ENCODE data around the gene CHD2.

CHD2 gene

DNA sequence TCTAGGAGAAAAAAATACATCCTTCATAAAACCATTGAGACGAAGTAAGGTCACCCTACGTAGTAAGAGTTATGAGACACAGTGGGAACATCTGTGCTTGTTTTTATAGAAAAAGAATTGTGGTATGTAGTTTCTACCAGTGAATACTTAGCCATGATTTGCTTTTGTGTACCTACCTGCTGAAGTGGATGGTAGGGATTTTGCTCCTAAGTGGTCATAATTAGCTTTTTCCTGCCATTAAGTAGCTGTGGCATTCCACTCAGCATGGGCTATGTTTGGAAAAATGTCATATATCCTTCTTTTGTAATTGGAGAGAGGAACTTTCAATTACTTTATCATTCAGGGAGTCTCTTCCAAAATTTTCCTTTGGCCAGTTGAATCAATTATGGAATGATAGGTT, 63.7 kb downstream of the CHD2 start:
- DNase-seq: no peak

DNA sequence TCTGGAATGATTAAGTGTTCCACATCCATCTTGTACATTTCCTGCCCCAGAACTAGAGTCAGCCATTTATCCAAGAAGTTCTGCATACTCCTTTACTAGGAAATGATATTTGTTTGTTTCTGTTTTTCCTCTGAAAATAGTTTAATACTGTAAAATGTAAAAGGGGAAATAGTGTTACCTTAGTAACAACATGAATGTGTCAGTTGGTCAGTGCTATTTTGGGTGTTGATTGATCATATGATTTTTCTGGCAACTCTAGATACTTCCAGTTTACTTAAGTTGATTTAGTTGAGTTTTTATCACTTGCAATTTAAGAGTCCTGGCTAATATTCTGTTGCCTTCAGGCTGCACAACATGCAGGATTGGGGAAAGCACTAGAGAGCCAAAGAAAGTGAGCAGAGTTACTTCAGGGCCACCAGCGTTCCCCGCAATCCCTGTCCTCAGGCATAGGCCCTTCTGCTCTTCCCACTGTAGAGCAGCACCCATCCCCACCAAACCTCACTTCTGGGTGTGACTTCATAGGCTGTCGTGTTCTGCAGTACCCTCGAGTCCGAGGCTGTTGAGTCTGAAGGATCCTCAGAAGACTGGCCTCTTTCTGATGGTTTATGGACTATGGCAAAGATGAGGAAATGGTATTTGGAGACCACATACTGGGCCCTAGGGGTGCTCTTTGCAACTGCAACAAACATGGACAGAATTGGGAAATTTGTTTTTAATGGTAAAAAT, 69.0 kb downstream of the CHD2 start:
- DNase-seq: no peak

DNA sequence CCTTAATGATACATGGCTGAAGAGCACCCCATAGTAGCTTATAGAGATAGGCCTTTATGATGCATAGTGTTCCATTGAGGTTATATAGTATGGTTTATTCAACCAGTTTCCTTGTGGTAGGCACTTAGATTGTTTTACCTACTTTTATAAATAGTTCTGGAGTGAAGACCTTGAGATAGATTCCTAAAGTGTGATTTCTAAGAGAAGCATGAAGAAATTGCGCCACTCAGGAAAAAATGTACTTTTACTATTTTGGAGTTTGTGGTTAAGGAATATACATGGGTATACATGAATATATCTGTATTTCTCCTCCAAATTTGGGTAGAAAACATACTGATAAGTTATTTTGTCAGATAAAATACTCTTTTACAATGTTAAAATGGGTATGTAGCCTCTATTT, 70.5 kb downstream of the CHD2 start:
- no peak for DNase-seq

DNA sequence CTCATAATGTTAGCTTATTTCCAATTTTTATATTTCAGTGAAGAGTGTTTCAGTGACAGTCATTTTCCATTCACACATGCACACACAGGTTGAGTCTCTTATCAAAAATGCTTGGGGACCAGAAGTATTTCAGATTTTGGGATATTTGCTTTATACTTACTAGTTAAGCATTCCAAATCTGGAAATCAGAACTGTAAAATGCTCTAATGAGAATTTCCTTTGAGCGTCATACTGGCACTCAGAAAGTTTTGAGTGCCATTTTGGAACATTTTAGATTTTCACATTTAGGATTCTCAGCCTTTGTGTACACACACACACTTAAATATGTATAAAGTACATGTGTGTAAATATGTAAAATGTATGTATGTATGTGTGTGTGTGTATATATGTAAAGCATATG, 71.0 kb downstream of the CHD2 start:
- no peak for DNase-seq

DNA sequence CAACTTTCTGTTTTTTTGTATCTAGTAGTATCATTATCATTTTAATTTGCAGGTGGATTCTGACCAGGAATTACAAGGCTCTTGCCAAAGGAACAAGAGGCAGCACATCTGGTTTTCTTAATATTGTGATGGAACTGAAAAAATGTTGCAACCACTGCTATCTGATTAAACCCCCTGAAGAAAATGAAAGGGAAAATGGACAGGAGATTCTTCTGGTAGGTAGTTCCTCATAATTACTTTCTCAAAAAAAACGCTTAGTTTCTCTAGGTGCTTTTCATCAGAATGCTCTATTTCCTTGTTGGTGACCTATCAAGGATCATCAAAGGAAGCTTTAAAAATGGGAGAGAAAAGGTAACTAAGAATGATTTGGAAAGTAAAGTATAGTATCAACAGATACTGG, 71.6 kb downstream of the CHD2 start:
- DNase-seq: no peak

DNA sequence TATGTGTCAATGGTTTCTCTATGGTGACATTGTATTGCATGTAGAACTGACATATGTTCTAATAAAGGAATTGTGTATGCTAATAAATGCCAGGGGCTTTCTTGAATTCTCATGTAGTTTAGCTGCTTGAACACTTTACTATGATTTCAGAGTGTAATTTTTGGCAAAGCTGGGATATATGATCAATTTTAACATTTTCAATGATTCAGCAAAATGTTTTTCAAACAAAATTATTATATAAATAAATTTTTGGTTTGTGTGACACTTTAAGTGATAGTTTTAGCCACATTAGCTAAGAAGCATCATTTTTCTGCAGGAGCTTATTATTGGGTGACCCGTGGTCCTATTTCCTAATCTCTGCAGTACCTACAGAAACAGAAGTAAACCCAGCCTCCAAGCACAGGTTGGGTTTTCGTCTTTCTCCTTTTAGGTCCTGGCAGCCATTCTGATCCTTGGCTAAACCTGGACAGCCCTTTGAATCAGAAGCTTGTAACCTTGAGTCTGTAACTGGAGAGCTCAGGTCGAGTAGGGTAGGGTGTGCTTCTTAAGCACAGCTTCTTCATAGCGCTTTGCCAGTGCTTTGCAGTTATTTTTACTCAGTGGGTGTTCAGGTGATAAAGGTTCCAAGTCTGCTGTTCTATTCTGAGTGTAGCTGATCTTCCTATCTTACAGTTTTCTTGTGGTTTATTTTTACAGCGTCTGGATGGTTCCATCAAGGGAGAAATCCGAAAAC, 74.2 kb downstream of the CHD2 start:
- no peak for DNase-seq

DNA sequence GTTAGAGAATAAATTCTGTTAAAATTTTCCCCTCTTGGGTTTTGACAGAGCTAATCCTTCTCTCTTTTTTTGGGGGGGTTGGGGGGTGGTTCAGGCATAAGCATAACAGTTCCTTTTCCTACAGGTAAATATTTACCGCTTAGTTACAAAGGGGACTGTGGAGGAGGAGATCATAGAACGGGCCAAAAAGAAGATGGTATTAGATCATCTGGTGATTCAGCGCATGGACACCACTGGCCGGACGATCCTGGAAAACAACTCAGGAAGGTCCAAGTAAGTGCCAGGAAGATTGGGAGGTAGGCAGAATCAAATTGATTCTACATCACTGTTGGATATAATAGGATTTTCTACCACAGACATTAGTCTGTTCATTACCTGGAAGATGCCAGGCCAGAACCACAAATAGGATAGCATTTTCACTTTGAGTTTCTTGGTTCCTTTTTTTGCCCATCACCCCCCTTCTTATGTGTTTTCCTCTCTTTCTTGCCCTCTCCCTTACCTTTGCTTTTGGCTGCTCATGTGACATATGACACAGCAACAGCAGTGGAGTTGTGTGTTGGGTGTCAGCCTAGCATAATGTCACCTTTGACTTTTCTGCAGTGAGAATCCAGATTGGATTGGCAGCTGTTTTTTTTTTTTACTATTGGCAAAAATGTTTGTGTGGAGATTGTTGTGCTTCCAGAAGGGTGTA, 79.0 kb downstream of the CHD2 start:
- no peak for DNase-seq

DNA sequence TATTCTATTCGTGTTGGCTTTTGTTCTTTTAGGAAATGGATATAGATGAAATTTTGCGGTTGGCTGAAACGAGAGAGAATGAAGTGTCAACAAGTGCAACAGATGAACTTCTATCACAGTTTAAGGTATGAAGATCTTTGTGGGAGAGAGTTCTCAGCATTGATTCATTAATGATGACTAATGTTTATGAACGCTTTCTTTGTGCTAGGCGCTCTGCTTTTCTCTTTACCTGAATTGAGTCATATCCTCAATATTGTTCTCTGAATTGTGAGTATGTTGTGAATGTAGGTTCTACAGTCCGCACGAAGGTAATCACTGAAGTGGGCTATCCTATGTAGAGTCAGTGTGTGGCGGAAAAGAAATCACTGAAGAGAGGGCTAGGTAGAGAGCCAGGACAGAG, 81.2 kb downstream of the CHD2 start:
- no peak for DNase-seq

DNA sequence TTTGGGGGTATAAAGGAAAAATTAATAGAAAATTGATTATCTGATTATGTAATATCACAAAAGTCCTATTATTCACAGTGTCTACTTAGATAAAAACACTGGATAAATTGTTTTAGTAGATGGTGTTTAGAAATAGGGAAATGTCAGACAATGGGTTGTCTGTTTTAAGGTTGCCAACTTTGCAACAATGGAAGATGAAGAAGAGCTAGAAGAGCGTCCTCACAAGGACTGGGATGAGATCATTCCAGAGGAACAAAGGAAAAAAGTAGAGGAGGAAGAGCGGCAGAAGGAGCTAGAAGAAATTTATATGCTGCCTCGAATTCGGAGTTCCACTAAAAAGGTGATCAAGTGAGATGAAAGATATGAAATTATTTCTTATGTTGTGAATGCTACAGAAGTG, 84.0 kb downstream of the CHD2 start:
- DNase-seq: no peak

DNA sequence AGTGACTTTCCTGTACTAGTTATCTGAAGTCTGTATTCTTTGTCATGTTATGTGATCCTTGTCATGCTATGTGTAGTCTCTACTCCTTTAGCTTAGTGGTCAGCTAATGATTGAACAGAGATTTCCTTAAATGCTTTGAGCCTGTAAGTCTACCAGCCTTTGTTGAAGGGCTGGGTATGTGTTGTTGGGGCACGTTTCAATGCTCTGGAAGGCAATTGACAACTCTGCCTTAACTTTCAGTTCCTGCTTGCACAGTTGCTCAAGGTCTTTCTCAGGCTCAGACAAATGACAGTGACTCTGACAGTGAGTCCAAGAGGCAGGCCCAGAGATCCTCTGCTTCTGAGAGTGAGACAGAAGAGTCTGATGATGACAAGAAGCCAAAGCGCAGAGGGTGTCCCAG, 89.3 kb downstream of the CHD2 start:
- DNase-seq: no peak

DNA sequence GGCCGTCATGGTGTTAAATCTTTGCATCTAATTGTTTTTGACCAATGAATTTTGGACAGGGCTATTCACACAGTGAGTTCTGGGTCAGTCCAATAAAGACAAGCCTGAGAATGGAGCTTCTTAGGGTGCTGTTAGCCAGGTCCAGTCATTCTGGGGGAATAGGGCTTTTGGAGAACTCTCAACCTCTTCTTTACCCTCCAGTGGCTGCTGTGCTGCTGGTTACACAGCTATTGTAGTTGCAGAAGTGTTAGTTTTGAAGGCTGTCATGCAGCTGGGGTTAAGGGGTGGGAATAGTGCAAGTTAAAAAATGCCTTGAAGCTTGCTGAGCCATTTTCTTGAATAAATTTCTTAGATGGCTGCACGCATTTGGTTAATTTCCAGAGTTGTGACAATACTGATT, 89.9 kb downstream of the CHD2 start:
- no peak for DNase-seq

DNA sequence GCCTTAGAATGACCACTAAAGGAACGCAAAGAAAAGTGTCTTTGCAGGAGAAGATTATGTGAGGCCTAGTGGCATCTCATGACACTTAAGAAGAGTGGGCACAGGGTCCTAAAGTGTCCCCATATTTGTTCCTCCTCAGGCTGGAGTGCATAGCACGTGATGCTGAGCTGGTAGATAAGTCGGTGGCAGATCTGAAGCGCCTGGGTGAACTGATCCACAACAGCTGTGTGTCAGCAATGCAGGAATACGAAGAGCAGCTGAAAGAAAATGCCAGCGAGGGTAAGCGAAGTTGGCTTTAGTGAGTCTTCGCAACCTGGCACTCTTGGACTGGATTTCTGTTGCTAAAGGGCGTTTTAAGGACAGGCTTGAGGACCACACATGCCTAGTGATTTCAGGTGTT, 92.6 kb downstream of the CHD2 start:
- DNase-seq: no peak

DNA sequence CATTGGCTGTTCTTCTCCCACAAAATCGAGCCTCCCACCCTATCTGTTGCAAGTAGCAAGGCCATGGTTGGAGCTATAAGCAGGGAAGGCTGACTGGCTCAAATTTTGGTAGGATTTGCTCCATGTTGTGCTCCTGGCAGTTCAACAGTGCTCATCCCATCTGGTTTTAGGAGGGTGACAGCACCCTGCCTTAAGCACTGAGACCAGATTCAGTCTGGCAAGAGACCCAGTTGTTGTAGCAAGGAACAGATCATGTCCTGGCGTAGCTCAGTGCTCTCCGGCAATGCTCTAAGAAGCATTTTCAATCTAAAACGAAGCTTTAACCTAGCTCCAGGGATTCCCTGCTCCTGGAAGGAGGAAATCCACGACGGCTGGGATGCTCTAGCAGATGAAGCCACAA, 97.7 kb downstream of the CHD2 start:
- no peak for DNase-seq

DNA sequence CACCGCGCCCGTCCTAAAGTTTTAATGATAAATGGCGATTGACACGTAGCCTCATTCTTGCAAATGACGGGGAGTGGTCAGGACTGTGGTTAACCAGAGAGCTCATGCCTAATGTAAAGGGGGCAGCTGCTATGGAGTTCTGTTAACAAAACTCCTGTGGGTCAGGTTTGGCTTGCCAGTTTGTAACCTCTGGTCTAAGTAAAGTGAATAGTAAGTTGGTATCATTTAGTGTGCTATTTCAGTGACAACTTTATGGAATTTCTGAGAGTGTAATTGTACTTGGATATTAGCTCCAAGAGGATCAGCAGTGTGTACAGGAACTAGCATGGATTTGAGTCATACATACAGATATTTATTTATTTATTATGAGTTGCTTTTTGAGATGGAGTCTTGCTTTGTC, 101.0 kb downstream of the CHD2 start:
- DNase-seq: no peak

DNA sequence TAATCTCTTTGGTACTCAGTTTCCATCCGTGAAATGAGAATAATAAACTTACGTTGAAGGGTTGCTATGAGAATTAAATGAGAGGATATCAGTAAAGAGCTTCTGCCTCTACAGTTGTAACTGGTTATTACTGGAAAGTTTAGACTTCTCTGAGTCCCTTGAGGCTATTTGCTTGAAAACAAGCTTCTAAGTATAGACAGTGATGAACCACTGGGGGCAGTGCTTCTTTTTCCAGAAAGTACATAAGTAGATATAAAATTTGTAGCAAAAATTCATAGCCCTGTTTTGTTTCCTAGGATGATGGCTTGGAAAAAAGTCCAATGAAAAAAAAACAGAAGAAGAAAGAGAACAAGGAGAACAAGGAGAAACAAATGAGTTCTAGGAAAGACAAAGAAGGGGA, 101.8 kb downstream of the CHD2 start:
- no peak for DNase-seq

DNA sequence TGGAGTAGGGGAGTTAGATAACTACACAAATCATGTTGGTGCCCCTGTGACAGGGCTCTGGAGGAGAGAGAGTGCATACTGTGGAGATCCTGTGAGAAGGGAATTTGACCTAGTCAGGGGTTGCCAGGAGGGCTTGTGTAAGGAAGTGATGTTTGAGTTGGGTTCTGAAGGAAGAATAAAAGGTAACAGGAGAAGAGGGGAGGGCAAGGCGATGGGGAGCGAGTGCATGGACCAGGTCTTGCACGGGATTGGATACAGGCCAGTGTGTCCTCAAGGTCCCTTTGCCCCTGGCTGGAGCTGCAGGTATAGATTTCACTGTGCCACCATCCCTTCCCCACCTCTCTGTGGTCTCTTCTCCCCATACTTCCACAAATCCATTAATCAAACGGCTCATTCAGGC, 105.0 kb downstream of the CHD2 start:
- no peak for DNase-seq

DNA sequence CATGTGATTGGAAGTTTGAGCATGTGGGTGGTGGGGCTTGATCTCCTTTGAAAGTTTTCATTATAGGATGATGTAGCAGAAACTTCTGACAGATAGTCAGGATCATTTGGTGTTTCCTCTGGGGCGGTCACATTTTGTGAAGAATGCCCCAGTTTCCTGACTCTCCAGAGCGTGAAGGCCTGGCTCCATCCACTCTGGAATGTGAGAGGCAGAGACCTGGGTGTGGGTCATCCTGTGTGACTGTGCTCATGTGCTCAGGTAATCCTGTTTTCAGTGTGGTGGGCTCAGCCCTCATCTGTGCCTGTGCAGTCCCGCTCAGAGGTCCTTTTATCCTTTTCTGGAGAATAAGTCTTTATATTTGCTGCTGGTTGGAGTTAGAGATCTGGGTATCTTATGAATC, 107.9 kb downstream of the CHD2 start:
- no peak for DNase-seq

DNA sequence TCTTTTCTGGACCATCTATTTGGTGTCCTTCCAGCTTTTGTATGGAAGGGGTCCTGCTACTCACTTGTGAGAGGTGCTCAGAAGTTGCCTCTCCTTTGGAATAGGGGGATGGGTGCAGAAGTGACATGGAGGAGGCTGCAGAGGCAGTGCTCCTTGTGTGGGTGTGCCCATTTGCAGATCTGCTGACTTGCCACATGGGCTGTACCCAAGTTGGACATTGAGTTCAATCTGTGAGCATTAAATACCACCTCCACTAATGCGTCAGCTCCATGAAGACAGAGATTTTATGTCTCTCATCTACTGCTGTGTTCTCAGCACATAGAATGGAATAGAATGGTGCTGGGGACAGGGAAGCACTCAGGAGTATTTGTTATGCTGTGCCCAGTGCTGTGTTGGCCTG, 112.7 kb downstream of the CHD2 start:
- no peak for DNase-seq

DNA sequence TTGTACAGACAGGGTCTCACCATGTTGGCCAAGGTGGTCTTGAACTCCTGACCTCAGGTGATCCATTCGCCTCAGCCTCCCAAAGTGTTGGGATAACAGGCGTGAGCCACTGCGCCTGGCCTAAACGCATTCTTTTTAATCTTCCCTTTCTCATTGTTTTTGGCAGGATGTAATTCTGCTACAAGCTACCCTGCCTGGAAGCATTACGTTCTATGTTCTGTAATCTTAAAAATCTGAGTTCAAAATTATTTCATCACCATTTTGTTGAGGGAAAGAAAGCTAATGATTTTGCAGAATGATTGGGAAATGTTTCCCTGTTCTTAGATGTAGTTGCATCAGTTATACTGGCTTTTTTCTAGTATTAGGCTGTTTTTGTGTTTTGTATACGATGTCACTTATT, 117.4 kb downstream of the CHD2 start:
- no peak for DNase-seq

DNA sequence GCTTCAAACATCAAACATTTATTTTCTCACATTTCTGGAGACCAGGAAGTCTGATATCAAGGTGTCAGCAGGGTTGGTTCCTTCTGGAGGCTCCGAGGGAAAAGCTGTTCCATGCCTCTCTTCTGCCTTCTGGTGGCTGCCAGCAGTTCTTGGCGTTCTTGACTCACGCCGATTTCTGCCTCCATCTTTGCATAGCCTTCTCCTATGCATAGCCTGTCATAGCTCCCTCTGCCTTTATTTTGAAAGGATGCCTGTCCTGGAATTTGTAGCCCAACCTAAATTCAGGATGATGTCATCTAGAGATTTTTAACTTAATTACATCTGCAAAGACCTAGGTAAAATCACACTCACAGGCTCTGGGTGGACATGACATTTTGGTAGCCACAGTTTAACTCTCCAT, 118.5 kb downstream of the CHD2 start:
- no peak for DNase-seq

DNA sequence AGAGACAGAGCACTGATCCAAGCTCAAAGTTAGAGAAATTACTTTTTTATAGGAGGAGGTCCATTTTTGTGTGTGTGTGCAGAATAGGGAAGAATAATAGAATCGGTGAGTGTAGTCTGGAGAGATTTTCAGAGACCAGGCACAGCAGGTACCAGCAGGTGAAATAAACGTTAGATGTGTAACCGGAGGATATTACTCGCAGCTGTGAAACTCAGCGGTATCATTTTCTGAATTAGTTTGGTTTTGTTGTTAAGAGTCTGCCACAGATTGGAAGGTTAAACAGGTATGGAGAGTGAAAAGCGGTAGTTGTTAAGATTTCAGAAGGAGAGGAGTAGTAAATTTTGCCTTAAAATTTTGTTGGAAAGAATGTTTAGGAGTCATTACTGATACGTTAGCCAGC, 119.0 kb downstream of the CHD2 start:
- no peak for DNase-seq

DNA sequence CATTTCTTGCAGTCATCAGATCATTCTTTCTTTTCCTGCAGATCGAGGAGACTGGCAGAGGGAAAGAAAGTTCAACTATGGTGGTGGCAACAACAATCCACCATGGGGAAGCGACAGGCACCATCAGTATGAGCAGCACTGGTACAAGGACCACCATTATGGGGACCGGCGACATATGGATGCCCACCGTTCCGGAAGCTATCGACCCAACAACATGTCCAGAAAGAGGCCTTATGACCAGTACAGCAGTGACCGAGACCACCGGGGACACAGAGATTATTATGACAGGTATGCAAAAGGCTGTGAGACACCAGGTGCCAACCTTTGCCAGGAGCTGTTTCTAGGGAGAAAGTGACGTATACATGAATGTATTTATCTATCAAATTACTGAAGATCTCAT, 119.8 kb downstream of the CHD2 start:
- no peak for DNase-seq

DNA sequence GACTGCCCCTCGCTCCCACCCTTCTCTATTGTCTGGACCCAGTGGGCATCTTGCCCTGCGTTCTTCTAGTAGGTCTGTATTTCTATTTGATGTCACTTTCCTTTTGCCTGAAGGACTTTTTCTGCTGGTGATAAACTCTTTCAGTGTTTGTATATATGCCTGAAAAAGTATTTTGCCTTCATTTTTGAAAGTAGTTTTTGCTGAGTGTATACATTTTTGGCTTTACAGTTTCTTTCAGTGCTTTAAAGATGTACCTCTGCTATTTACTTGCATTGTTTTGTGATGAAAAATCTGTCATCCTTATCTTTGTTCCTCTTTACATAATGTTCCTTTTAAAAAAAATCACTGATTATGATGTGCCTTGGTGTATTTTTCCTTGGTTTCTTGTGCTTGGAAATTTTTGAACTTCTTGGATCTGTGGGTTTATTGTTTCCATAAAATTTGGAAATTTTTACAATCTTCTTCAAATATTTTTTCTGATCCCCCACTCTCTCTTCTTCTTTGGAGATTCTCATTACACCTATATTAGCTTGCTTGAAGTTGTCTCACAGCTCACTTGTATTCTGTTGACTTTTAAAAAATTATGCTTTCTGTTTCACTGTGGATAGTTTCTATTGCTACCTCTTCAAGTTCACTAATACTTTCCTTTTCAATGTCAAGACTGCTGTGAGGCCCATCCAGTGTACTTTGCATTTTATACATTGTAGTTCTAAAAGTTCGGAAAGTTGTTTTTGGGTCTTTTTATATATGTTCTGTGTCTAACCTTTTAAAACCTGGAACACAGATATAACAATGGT, 121.0 kb downstream of the CHD2 start:
- no peak for DNase-seq

DNA sequence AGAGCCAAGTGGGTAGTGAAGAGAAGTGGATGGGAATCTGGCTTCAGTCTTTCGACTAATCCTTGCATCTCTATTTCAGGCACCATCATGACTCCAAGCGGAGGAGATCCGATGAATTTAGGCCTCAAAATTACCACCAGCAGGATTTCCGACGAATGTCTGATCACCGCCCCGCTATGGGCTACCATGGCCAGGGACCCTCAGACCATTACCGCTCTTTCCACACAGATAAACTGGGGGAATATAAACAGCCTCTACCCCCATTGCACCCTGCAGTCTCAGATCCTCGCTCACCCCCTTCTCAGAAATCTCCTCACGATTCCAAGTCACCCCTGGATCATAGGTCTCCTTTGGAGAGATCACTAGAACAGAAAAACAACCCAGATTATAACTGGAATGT, 124.2 kb downstream of the CHD2 start:
- no peak for DNase-seq
